SH-SY5Y (cell line): Measurements from ENCODE around the gene FFAR3.

ENCODE experiments used
- GATA2 ChIP-seq: IDR thresholded peaks from 2 replicates; pipeline ENCODE4 v1.6.1; 2011; ENCODE audit warnings: mild to moderate bottlenecking, low read depth, low read length
- GATA3 ChIP-seq: IDR thresholded peaks from 2 replicates; pipeline ENCODE4 v1.6.1; 2011; ENCODE audit warnings: low read depth, mild to moderate bottlenecking, low read length, moderate library complexity

DNA sequence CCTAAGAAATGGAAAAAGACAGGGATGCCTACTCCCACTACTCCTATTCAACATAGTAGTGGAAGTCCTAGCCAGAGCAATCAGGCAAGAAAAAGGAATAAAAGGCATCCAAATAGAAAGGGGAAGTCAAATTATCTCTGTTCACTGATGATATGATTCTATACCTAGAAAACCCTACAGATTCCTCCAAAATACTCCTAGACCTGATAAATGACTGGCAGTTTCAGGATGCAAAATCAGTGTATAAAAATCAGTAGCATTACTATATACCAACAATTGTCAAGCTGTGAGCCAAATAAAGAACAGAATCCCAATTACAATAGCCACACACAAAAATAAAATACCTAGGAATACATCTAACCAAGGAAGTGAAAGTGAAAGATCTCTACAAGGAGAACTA is 11.3 kb downstream of the FFAR3 start:
- TF ChIP-seq GATA3 (no peak), GATA2 (no peak)
